HepG2 (cell line): ENCODE data around the gene C3orf18. TPM values are rescaled to one million over a fixed set of nuclear protein-coding genes. Genes with fewer than 3 reads are reported as not detected.
A peak's percentile ranks its signal among the peaks of the same experiment; 100 is the strongest.

Source experiments
- FOXP4 ChIP-seq: sonication (generic); formaldehyde crosslinking; IDR thresholded peaks from 2 replicates; pipeline ENCODE4 v1.4.0; 2020; ENCODE audit warnings: missing genetic modification reagents
- HDAC1 ChIP-seq: sonication (generic); formaldehyde crosslinking; IDR thresholded peaks from 2 replicates; pipeline ENCODE4 v1.5.1; 2020; ENCODE audit warnings: mild to moderate bottlenecking, missing genetic modification reagents
- HNRNPLL ChIP-seq: fragments of 200-400 bp; formaldehyde crosslinking; IDR thresholded peaks from 2 replicates; pipeline ENCODE4 v1.6.1; 2017; ENCODE audit warnings: mild to moderate bottlenecking, low read depth, low read length; ENCODE audit not compliant: poor library complexity, severe bottlenecking
- POGZ ChIP-seq: sonication (generic); formaldehyde crosslinking; IDR thresholded peaks from 2 replicates; pipeline ENCODE4 v1.4.0; 2020; ENCODE audit warnings: mild to moderate bottlenecking, missing genetic modification reagents
- RCOR2 ChIP-seq: IDR thresholded peaks from 2 replicates; pipeline ENCODE4 v1.6.1; 2016; ENCODE audit warnings: missing biosample characterization, missing genetic modification reagents
- TARDBP ChIP-seq: sonication (generic); formaldehyde crosslinking; IDR thresholded peaks from 2 replicates; pipeline ENCODE4 v1.8.0; 2022; ENCODE audit warnings: mild to moderate bottlenecking, missing genetic modification reagents
- TFDP2 ChIP-seq: sonication (generic); formaldehyde crosslinking; IDR thresholded peaks from 2 replicates; pipeline ENCODE4 v1.4.0; 2020; ENCODE audit warnings: missing genetic modification reagents
- ZMYM3 ChIP-seq: sonication (generic); formaldehyde crosslinking; IDR thresholded peaks from 2 replicates; pipeline ENCODE4 v1.5.1; 2020; ENCODE audit warnings: mild to moderate bottlenecking, missing genetic modification reagents
- ZNF343 ChIP-seq: sonication (generic); formaldehyde crosslinking; IDR thresholded peaks from 2 replicates; pipeline ENCODE4 v1.4.0; 2020; ENCODE audit warnings: mild to moderate bottlenecking, missing genetic modification reagents
- polyA plus RNA-seq, 8 experiments: library from polyadenylated mRNA; depleted of rRNA in 3 of 8; stranded (reverse) in 7 of 8; unstranded in 1 of 8; fragments of >200 nt; fragmentation: Illumina TruSeq in 4 of 8; extraction: Trizol in 4 of 8; gene quantifications; 2 replicates each; pipeline versions ENCODE4 v1.2.1 to v1.2.3, GENCODE V29; 2011 to 2016; ENCODE audit warnings: low read depth in 4 of 8, missing spikeins in 1 of 8, mixed read lengths in 1 of 8; ENCODE audit not compliant: insufficient read depth in 1 of 8
- total RNA-seq, 5 experiments: library from RNA; depleted of rRNA; stranded (reverse); fragments of >200 nt; fragmentation: Illumina TruSeq; extraction: Trizol; gene quantifications; 2 replicates each; pipeline ENCODE4 v1.2.3, GENCODE V29; 2016; ENCODE audit warnings: low read depth in 1 of 5
- TF ChIP-seq, protein P1 (sequence below): sonication (generic); formaldehyde crosslinking; IDR thresholded peaks from 2 replicates; pipeline ENCODE4 v1.8.0; 2022; ENCODE audit warnings: low read depth, missing genetic modification reagents
- TF ChIP-seq, protein P2 (sequence below): sonication (generic); formaldehyde crosslinking; IDR thresholded peaks from 2 replicates; pipeline ENCODE4 v1.8.1; 2023; ENCODE audit warnings: mild to moderate bottlenecking, missing genetic modification reagents, borderline replicate concordance
- TF ChIP-seq, protein P3 (sequence below): sonication (generic); formaldehyde crosslinking; IDR thresholded peaks from 2 replicates; pipeline ENCODE4 v1.8.0; 2022; ENCODE audit warnings: mild to moderate bottlenecking, missing genetic modification reagents, moderate library complexity
- TF ChIP-seq, protein P4 (sequence below): sonication (generic); formaldehyde crosslinking; IDR thresholded peaks from 2 replicates; pipeline ENCODE4 v1.9.0; 2022; ENCODE audit warnings: missing genetic modification reagents, mild to moderate bottlenecking, borderline replicate concordance
- TF ChIP-seq, protein P5 (sequence below): IDR thresholded peaks from 2 replicates; pipeline ENCODE4 v1.6.1; 2016; ENCODE audit warnings: missing compliant biosample characterization, missing genetic modification reagents, borderline replicate concordance
- TF ChIP-seq, protein P6 (sequence below): sonication (generic); formaldehyde crosslinking; IDR thresholded peaks from 2 replicates; pipeline ENCODE4 v1.4.0; 2020; ENCODE audit warnings: missing genetic modification reagents
- TF ChIP-seq, protein P7 (sequence below): sonication (generic); formaldehyde crosslinking; IDR thresholded peaks from 2 replicates; pipeline ENCODE4 v1.4.0; 2020; ENCODE audit warnings: mild to moderate bottlenecking, low read depth, missing genetic modification reagents

C3orf18 gene
- total and polyA plus RNA-seq, 2 of the 13 experiments (the other 11 are each of a cell fraction or from before 2014, with no cell fraction given), result 1.6 to 4.8 TPM

DNA sequence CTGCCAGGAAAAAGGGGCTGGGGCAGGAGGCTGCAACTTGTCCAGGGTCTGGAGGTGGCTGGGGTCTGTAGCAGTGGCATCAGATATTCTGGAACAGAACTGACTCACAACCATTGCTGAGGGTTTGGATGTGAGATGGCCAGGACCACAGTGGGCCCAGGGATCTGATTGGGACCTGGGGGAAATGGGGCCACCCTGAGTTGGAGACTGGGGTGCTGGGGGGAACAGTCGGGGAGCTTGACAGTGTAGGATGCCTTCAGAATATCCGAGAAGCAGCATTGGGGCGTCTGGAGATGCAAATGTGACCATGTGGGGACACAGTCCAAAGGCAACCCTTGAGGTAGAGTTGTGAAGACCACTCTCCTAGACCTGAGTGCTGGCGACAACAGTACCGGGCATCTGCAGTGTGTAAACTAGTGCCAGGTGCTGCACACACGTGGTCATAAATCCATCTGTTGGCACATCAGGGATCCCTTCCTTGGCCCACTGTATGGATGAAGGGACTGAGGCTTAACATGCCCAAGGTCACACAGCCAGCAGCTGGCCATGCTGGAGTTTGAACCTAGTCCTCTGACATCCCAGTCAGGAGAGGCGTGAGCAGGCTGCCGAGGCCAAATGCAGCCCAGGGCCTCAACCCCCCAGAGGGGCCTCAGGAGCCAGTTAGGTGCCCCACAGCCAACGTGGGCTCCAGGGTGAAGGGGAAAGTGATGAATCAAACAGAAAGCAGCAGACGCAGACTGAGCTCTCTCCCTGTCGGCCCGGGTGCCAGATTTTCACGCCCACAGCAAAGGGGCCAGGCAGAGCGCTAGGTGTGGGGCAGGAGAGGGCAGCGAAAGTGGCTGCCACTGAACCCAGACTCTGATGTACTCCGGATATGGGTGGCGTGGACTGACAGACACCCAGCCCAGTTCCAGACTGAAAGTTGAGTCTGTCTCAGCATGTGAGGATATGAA lies 20.5 kb upstream of the C3orf18 start (continued):
- TF ChIP-seq, protein P1, sequence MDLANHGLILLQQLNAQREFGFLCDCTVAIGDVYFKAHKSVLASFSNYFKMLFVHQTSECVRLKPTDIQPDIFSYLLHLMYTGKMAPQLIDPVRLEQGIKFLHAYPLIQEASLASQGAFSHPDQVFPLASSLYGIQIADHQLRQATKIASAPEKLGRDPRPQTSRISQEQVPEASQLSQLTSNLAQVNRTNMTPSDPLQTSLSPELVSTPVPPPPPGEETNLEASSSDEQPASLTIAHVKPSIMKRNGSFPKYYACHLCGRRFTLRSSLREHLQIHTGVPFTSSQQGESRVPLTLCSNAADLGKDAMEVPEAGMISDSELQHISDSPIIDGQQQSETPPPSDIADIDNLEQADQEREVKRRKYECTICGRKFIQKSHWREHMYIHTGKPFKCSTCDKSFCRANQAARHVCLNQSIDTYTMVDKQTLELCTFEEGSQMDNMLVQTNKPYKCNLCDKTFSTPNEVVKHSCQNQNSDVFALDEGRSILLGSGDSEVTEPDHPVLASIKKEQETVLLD (CRISPR knock-in tag), result no peak
- TF ChIP-seq TARDBP (CRISPR knock-in tag) (peak; percentile 69; the same call in 1 of the 2 replicates), ZMYM3 (peak; percentile 100), HNRNPLL (no peak), FOXP4 (CRISPR knock-in tag) (peak; percentile 66; the same call in 1 of the 2 replicates), ZNF343 (CRISPR knock-in tag) (no peak), TFDP2 (CRISPR knock-in tag) (peak; percentile 47; the same call in 1 of the 2 replicates), POGZ (peak; percentile 67), RCOR2 (CRISPR knock-in tag) (peak; percentile 97), HDAC1 (CRISPR knock-in tag) (peak; percentile 91)
- TF ChIP-seq, protein P2, sequence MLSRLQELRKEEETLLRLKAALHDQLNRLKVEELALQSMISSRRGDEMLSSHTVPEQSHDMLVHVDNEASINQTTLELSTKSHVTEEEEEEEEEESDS (CRISPR knock-in tag), result no peak
- TF ChIP-seq, protein P3, sequence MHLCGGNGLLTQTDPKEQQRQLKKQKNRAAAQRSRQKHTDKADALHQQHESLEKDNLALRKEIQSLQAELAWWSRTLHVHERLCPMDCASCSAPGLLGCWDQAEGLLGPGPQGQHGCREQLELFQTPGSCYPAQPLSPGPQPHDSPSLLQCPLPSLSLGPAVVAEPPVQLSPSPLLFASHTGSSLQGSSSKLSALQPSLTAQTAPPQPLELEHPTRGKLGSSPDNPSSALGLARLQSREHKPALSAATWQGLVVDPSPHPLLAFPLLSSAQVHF (CRISPR knock-in tag), result no peak
- TF ChIP-seq, protein P4, sequence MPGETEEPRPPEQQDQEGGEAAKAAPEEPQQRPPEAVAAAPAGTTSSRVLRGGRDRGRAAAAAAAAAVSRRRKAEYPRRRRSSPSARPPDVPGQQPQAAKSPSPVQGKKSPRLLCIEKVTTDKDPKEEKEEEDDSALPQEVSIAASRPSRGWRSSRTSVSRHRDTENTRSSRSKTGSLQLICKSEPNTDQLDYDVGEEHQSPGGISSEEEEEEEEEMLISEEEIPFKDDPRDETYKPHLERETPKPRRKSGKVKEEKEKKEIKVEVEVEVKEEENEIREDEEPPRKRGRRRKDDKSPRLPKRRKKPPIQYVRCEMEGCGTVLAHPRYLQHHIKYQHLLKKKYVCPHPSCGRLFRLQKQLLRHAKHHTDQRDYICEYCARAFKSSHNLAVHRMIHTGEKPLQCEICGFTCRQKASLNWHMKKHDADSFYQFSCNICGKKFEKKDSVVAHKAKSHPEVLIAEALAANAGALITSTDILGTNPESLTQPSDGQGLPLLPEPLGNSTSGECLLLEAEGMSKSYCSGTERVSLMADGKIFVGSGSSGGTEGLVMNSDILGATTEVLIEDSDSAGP (CRISPR knock-in tag), result peak; percentile 89
- TF ChIP-seq, protein P5, sequence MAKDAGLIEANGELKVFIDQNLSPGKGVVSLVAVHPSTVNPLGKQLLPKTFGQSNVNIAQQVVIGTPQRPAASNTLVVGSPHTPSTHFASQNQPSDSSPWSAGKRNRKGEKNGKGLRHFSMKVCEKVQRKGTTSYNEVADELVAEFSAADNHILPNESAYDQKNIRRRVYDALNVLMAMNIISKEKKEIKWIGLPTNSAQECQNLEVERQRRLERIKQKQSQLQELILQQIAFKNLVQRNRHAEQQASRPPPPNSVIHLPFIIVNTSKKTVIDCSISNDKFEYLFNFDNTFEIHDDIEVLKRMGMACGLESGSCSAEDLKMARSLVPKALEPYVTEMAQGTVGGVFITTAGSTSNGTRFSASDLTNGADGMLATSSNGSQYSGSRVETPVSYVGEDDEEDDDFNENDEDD, result peak; percentile 11; the same call in 1 of the 2 replicates
- TF ChIP-seq, protein P6, sequence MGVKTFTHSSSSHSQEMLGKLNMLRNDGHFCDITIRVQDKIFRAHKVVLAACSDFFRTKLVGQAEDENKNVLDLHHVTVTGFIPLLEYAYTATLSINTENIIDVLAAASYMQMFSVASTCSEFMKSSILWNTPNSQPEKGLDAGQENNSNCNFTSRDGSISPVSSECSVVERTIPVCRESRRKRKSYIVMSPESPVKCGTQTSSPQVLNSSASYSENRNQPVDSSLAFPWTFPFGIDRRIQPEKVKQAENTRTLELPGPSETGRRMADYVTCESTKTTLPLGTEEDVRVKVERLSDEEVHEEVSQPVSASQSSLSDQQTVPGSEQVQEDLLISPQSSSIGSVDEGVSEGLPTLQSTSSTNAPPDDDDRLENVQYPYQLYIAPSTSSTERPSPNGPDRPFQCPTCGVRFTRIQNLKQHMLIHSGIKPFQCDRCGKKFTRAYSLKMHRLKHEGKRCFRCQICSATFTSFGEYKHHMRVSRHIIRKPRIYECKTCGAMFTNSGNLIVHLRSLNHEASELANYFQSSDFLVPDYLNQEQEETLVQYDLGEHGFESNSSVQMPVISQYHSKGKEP (CRISPR knock-in tag), result no peak
- TF ChIP-seq, protein P7, sequence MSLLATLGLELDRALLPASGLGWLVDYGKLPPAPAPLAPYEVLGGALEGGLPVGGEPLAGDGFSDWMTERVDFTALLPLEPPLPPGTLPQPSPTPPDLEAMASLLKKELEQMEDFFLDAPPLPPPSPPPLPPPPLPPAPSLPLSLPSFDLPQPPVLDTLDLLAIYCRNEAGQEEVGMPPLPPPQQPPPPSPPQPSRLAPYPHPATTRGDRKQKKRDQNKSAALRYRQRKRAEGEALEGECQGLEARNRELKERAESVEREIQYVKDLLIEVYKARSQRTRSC (CRISPR knock-in tag), result no peak
